ENCODE data around the gene NEURL4.

Gene NEURL4

GRCh38 chr17:7317161-7317803, 11.9 kb downstream of the NEURL4 start:
- H3K4me3 Mint-ChIP-seq, result peak overlapping the region; percentile 62
- peaks cover 15% of the 10 kb centered on the region for H3K36me3 Mint-ChIP-seq
- H3K4me1 Mint-ChIP-seq, result peaks cover 32% of the 10 kb centered on the region
- H3K27me3 Mint-ChIP-seq, result no peaks in the 10 kb centered on the region
- peak overlapping the region; percentile 87 for H3K27ac Mint-ChIP-seq
- H3K9me3 Mint-ChIP-seq, result no peaks in the 10 kb centered on the region

- Mint-ChIP-seq H3K27me3 (no peaks in the 10 kb centered on the region), H3K4me3 (peak overlapping the region; percentile 93), H3K36me3 (peaks cover 17% of the 10 kb centered on the region), H3K27ac (peak overlapping the region; percentile 95), H3K4me1 (peaks cover 45% of the 10 kb centered on the region), H3K9me3 (no peaks in the 10 kb centered on the region)
Observed at GRCh38 chr17:7315570-7316235, 13.4 kb downstream of the NEURL4 start.

- Mint-ChIP-seq H3K9me3 (no peaks in the 10 kb centered on the region), H3K36me3 (peaks cover 24% of the 10 kb centered on the region), H3K4me3 (peak within 1 kb of the TSS; percentile 97), H3K27ac (peak within 1 kb of the TSS; percentile 95), H3K4me1 (peaks cover 52% of the 10 kb centered on the region), H3K27me3 (no peaks in the 10 kb centered on the region)
Observed at GRCh38 chr17:7314719-7315569, 14.2 kb downstream of the NEURL4 start, which contains the start of gene GPS2. GPS2 (minus strand) TSS chr17:7315360; CDS start chr17:7315052, 308 bp downstream.

GRCh38 chr17:7313890-7314718, 15.0 kb downstream of the NEURL4 start:
- H3K36me3 Mint-ChIP-seq, result peaks cover 33% of the 10 kb centered on the region
- no peaks in the 10 kb centered on the region for H3K27me3 Mint-ChIP-seq

GRCh38 chr17:7313088-7313889, 15.8 kb downstream of the NEURL4 start:
- Mint-ChIP-seq H3K27ac (peak overlapping the region; percentile 88), H3K9me3 (no peaks in the 10 kb centered on the region), H3K4me1 (peaks cover 62% of the 10 kb centered on the region), H3K36me3 (peaks cover 38% of the 10 kb centered on the region), H3K27me3 (no peaks in the 10 kb centered on the region), H3K4me3 (peak overlapping the region; percentile 97)

More at GRCh38 chr17:7313890-7314718, 15.0 kb downstream of the NEURL4 start:
- no peaks in the 10 kb centered on the region for H3K9me3 Mint-ChIP-seq
- peak overlapping the region; percentile 93 for H3K27ac Mint-ChIP-seq
- peak overlapping the region; percentile 97 for H3K4me3 Mint-ChIP-seq
- H3K4me1 Mint-ChIP-seq, result peaks cover 61% of the 10 kb centered on the region

- peaks cover 38% of the 10 kb centered on the region for H3K36me3 Mint-ChIP-seq
- peaks cover 62% of the 10 kb centered on the region for H3K4me1 Mint-ChIP-seq
- H3K27me3 Mint-ChIP-seq, result no peaks in the 10 kb centered on the region
- peak overlapping the region; percentile 80 for H3K27ac Mint-ChIP-seq
- H3K4me3 Mint-ChIP-seq, result peak overlapping the region; percentile 73
- no peaks in the 10 kb centered on the region for H3K9me3 Mint-ChIP-seq
Observed at GRCh38 chr17:7312432-7313087, 16.6 kb downstream of the NEURL4 start.

GRCh38 chr17:7311110-7311705, 17.9 kb downstream of the NEURL4 start:
- H3K4me1 Mint-ChIP-seq, result peaks cover 59% of the 10 kb centered on the region
- H3K27me3 Mint-ChIP-seq, result no peaks in the 10 kb centered on the region
- H3K27ac Mint-ChIP-seq, result peak overlapping the region; percentile 95
- peaks cover 38% of the 10 kb centered on the region for H3K36me3 Mint-ChIP-seq
- H3K4me3 Mint-ChIP-seq, result peak overlapping the region; percentile 94
- H3K9me3 Mint-ChIP-seq, result no peaks in the 10 kb centered on the region

- peak overlapping the region; percentile 95 for H3K27ac Mint-ChIP-seq
- H3K27me3 Mint-ChIP-seq, result no peaks in the 10 kb centered on the region
- no peaks in the 10 kb centered on the region for H3K9me3 Mint-ChIP-seq
- H3K36me3 Mint-ChIP-seq, result peaks cover 38% of the 10 kb centered on the region
- H3K4me3 Mint-ChIP-seq, result peak overlapping the region; percentile 94
- H3K4me1 Mint-ChIP-seq, result peaks cover 54% of the 10 kb centered on the region
Observed at GRCh38 chr17:7309628-7310027, 19.5 kb downstream of the NEURL4 start.

- Mint-ChIP-seq H3K36me3 (peaks cover 37% of the 10 kb centered on the region), H3K4me1 (peaks cover 46% of the 10 kb centered on the region), H3K4me3 (peak overlapping the region; percentile 94)
Observed at GRCh38 chr17:7308625-7309433, 20.3 kb downstream of the NEURL4 start.

GRCh38 chr17:7307686-7308624, 21.2 kb downstream of the NEURL4 start:
- Mint-ChIP-seq H3K27me3 (no peaks in the 10 kb centered on the region), H3K4me1 (peaks cover 37% of the 10 kb centered on the region), H3K9me3 (no peaks in the 10 kb centered on the region), H3K27ac (peak overlapping the region; percentile 99), H3K36me3 (peaks cover 33% of the 10 kb centered on the region), H3K4me3 (peak overlapping the region; percentile 94)

More at GRCh38 chr17:7308625-7309433, 20.3 kb downstream of the NEURL4 start:
- H3K9me3 Mint-ChIP-seq, result no peaks in the 10 kb centered on the region
- no peaks in the 10 kb centered on the region for H3K27me3 Mint-ChIP-seq
- peak overlapping the region; percentile 95 for H3K27ac Mint-ChIP-seq

GRCh38 chr17:7306911-7307685, 22.0 kb downstream of the NEURL4 start, which contains the start of gene EIF5A:
EIF5A (plus strand) TSS chr17:7307628; CDS start chr17:7309636, 2,008 bp downstream.
- Mint-ChIP-seq H3K4me1 (peaks cover 29% of the 10 kb centered on the region), H3K36me3 (peaks cover 27% of the 10 kb centered on the region), H3K27me3 (no peaks in the 10 kb centered on the region), H3K9me3 (no peaks in the 10 kb centered on the region), H3K27ac (peak within 1 kb of the TSS; percentile 99), H3K4me3 (peak within 1 kb of the TSS; percentile 94)
